ENCODE data around the gene PRKCA.
"Not testable (repeated sequence)": the region's sequence is repeated elsewhere in the genome, so short reads cannot be mapped to it uniquely, and the experiment has no call there.

GRCh38 chr17:66360961-66361565 is 58.6 kb downstream of the PRKCA start:
- not testable (repeated sequence) for TF ChIP-seq POLR2A (IDR thresholded peaks at IDR 0.05; ENCODE audit: low read length); GATA1 (IDR thresholded peaks at IDR 0.05; ENCODE audit: low read depth, low read length)

Measured in erythroblast (primary cell).